ENCODE measurements around the gene MEIS2. TPM values are rescaled to one million over a fixed set of nuclear protein-coding genes. Genes with fewer than 3 reads are reported as not detected.

MEIS2 gene
- total RNA-seq, 2 donors from 2014 or later: 24.3 to 29.8 TPM

GRCh38 chr15:36938764-36939163 is 161.6 kb downstream of the MEIS2 start:
- no peak for DNase-seq (ENCODE audit: low spot score)
- Histone ChIP-seq H3K27me3 (no peaks in the 10 kb centered on the region), H3K9me3 (no peaks in the 10 kb centered on the region), H3K4me3 (no peak overlapping the region), H3K4me1 (no peaks in the 10 kb centered on the region), H3K27ac (no peak overlapping the region), H3K36me3 (no peaks in the 10 kb centered on the region)
- TF ChIP-seq CTCF (IDR thresholded peaks at IDR 0.05): no peak

GRCh38 chr15:36938131-36938530 is 162.2 kb downstream of the MEIS2 start:
- Histone ChIP-seq H3K27me3 (no peaks in the 10 kb centered on the region), H3K9me3 (no peaks in the 10 kb centered on the region), H3K4me1 (no peaks in the 10 kb centered on the region), H3K27ac (no peak overlapping the region), H3K4me3 (no peak overlapping the region), H3K36me3 (no peaks in the 10 kb centered on the region)
- DNase-seq (ENCODE audit: low spot score): no peak
- TF ChIP-seq CTCF (IDR thresholded peaks at IDR 0.05): no peak

DNA sequence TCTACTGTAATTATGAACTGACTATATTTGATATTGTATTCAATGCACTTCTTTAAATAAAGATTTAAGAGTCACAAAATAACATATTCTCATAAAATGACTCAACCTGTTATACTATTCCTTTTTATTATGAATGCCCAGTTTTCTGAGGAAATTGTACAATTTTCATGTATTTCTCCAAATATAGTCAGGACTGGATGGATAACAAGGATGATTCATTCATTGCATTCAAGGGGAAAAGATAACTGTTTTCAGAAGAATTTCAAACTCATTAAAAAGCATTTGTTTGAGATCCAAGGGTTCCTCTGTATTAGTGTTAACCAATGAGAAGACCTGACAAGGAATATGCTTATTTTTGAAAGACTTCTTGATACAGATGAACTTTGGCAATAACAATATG is 163.7 kb downstream of the MEIS2 start:
- Histone ChIP-seq H3K4me3 (no peak overlapping the region), H3K4me1 (no peaks in the 10 kb centered on the region), H3K36me3 (no peaks in the 10 kb centered on the region), H3K27ac (no peak overlapping the region), H3K27me3 (no peaks in the 10 kb centered on the region), H3K9me3 (no peaks in the 10 kb centered on the region)
- no peak for DNase-seq (ENCODE audit: low spot score)
- TF ChIP-seq CTCF (IDR thresholded peaks at IDR 0.05): no peak

DNA sequence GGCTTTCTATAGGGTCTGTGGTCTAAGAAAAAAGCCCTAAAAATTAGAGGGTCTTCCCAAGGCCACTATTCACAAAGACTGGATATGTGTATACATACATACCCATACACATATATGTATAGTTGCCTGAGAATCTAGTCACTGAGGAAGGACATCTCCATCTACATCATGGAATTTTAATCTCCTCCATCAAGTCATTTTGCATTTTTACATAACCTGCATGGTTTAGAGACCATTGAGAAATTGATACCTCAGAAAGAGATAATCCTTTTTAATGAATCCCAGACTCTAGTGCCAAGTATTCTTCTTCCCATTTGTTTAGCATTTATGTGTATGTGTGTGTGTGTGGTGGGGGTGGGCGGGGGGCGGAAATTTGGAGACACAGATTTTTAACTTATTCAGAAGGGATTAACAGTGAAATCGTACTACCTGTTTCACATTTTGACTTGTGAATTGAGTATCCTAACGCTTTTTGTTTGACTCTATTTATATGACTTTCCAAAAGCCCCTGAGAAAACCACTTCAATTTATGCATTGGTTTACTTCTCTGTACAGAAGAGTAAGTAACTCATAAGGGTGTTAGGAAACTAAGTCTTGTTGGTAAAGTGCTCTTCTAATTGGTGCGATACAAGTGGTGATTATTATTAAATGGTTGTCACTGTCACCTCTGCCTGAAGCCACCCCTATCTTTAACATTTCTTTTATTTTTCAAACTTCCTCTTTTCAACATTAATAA is 166.9 kb downstream of the MEIS2 start:
- no peak for TF ChIP-seq CTCF (IDR thresholded peaks at IDR 0.05)
- DNase-seq (ENCODE audit: low spot score): no peak
- H3K27me3 ChIP-seq: no peaks in the 10 kb centered on the region

GRCh38 chr15:36932070-36932469 is 168.3 kb downstream of the MEIS2 start:
- no peak overlapping the region for H3K27ac ChIP-seq
- no peak for TF ChIP-seq CTCF (IDR thresholded peaks at IDR 0.05)
- no peaks in the 10 kb centered on the region for H3K9me3 ChIP-seq
- no peaks in the 10 kb centered on the region for H3K4me1 ChIP-seq
- no peak for DNase-seq (ENCODE audit: low spot score)
- H3K4me3 ChIP-seq: no peak overlapping the region
- H3K36me3 ChIP-seq: no peaks in the 10 kb centered on the region
- no peaks in the 10 kb centered on the region for H3K27me3 ChIP-seq

More for the DNA sequence above, 166.9 kb downstream of the MEIS2 start:
- no peaks in the 10 kb centered on the region for H3K36me3 ChIP-seq
- no peak overlapping the region for H3K27ac ChIP-seq
- H3K4me1 ChIP-seq: no peaks in the 10 kb centered on the region
- H3K9me3 ChIP-seq: no peaks in the 10 kb centered on the region
- no peak overlapping the region for H3K4me3 ChIP-seq

DNA sequence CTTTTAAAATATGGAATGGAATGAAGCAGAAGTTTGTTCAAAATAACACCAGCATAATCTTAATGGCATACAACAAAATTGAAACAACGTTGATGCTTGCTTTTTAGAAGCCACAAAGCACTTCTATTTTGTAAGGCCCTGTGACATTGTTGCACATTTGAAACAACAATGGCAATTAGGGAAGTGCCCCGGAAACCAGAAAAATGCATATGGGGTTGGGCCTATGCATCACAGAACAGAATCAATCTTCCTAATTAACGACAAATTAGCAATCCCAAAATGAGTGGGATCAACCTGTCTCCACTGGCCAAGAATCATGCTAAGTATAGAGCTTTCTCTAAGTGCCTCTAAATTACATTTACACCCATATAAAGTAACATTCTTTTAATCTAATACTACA is 168.9 kb downstream of the MEIS2 start:
- Histone ChIP-seq H3K27me3 (no peaks in the 10 kb centered on the region), H3K4me1 (no peaks in the 10 kb centered on the region), H3K36me3 (no peaks in the 10 kb centered on the region), H3K4me3 (no peak overlapping the region), H3K27ac (no peak overlapping the region), H3K9me3 (no peaks in the 10 kb centered on the region)
- DNase-seq (ENCODE audit: low spot score): no peak
- TF ChIP-seq CTCF (IDR thresholded peaks at IDR 0.05): no peak
